HG03139 (cell line): ENCODE results near the gene ROBO4.

Experiments used
- ATAC-seq: cut with Tn5 transposase; IDR thresholded peaks from one replicate; pipeline ENCODE4 v1.9.1; 2021; ENCODE audit not compliant: unreplicated experiment

The ROBO4 gene

DNA sequence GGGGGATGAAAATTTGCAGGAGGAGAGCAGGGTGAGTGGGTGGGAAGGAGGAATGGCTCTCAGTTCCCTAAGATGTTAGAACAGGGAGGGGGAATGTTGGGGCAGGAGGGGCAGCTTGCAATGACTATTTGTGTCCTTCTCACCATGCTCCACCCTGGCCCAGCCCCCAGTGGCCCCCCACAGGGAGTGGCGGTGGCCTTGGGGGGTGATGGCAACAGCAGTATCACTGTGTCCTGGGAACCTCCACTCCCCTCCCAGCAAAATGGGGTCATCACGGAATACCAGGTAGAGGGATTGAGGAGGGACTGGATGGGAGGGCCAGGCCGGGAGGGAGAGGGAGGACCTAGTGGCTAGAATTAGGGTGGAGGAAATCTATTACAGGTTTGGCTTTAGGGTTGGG is 22.3 kb downstream of the ROBO4 start:
- no peak for ATAC-seq

DNA sequence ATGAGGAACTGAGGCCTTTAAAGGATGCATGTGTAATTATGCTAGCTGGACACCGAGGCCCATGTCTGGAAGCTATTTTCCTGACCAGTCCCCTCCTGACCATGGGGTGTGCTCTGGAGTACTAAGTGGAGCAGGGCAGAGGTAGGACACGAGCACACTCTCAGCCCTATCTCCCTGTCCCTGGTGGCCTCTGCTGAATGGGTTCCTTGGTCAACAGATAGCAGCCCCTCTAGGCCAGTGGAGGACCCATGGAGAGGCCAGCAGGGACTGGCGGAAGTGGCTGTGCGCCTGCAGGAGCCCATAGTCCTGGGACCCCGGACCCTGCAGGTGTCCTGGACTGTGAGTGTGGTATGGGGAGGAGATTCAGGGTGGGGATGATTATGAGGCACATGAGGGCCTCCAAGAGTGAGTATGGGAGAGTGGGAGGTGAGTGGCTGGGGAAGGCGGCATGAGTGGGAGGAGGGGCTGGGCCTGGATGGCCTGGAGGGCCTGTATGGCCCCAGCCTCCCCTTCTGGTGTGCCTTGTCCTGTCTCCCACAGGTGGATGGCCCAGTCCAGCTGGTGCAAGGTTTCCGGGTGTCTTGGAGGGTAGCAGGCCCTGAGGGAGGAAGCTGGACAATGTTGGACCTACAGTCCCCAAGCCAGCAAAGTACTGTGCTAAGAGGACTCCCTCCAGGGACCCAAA is 23.0 kb downstream of the ROBO4 start:
- no peak for ATAC-seq

DNA sequence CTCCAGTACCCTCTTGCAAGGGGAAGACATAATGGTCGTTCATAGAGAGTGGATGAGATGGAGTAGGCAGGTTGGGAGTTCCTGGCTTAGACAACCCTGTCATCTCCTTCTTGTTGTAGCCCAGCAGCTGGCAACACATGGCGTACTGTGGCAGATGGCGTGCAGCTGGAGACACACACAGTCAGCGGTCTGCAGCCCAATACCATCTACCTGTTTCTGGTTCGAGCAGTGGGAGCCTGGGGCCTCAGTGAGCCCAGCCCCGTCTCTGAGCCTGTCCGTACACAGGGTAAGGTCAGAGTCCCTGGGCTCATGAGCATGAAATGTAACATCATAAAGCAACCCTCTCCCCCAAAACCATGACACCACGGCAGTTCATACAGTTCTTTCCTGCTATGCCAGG is 23.7 kb downstream of the ROBO4 start:
- ATAC-seq, result no peak

DNA sequence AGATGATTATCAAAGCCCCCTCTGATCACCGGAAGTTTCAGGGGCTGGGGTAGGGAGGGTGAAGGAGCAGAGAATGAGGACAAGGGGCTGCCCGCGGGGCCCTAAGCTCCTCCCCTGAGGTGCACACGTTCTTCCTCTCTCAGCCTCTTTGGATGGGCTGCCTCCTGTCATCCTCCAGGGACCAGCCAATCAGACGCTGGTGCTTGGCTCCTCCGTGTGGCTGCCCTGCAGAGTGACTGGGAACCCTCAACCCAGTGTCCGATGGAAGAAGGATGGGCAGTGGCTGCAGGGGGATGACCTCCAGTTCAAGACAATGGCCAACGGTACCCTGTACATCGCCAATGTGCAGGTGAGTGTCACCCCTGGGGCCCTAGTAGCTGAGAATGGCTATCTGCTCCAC is 24.9 kb downstream of the ROBO4 start:
- no peak for ATAC-seq

DNA sequence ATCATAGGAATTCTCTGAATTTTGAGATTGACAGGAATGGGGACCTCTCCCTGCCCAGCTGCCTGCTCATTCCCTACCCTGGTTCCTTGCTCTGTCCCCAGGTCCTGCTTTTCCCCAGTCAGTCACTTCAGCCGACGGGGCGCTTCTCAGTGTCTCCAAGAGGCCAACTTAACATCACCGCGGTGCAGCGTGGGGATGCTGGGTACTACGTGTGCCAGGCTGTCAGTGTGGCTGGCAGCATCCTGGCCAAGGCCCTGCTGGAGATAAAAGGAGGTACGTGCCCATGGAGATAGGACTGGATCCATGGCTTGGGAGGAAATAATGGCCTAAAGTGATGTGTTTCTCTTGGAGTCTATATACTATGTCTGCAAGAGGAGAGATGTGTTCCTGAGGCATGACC is 25.4 kb downstream of the ROBO4 start:
- ATAC-seq, result no peak

DNA sequence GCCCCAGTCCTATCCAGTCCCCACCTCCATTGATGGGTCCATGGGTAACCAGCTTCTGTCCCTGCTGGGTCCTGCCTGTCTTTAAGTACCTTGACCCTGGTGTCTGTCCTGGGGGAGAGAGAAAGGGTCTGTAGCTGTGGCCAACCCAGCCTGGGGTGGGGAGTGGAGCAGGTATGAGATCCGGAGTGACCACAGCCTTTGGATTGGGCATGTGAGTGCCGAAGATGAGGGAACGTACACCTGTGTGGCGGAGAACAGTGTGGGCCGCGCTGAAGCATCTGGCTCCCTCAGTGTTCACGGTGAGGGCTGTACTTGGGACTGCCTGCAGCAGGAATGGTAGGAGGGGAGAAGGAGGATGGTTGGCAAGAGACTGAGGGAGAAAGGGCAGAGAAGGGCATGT is 27.2 kb downstream of the ROBO4 start:
- no peak for ATAC-seq

DNA sequence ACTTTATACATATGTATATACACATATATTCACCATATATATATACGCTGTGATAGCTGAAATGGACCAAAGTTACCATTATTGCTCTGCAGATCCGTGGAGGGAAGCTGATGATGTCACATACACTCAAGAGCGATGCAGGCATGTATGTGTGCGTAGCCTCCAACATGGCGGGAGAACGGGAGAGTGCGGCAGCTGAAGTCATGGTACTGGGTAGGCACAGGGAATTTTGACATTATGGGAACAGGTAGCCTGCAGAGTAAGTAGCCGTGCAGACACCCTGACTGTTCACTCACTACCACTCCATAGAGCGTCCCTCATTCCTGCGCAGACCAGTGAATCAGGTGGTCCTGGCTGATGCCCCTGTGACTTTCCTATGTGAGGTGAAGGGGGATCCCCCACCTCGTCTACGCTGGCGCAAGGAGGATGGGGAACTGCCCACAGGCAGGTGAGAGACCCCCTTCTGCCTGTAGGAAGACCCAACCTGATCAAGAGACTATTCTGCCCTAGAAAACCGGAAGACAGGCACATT is 27.7 kb downstream of the ROBO4 start:
- no peak for ATAC-seq

DNA sequence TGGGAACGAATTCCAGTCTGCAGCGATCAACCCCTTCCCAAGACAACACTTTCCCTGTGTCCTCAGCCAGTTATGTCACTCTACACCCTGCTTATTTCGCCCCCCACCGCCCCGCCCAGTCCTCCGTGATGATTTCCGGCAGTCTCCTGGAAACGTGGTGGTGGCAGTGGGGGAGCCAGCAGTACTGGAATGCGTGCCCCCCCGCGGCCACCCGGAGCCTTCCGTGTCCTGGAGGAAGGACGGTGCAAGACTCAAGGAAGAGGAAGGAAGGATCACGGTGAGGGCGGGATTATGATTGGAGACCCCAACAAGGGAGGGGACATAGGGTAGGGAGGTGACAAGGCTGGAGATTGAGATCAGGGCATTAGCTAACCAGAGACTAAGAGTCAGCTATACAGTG is 28.3 kb downstream of the ROBO4 start:
- ATAC-seq, result no peak

DNA sequence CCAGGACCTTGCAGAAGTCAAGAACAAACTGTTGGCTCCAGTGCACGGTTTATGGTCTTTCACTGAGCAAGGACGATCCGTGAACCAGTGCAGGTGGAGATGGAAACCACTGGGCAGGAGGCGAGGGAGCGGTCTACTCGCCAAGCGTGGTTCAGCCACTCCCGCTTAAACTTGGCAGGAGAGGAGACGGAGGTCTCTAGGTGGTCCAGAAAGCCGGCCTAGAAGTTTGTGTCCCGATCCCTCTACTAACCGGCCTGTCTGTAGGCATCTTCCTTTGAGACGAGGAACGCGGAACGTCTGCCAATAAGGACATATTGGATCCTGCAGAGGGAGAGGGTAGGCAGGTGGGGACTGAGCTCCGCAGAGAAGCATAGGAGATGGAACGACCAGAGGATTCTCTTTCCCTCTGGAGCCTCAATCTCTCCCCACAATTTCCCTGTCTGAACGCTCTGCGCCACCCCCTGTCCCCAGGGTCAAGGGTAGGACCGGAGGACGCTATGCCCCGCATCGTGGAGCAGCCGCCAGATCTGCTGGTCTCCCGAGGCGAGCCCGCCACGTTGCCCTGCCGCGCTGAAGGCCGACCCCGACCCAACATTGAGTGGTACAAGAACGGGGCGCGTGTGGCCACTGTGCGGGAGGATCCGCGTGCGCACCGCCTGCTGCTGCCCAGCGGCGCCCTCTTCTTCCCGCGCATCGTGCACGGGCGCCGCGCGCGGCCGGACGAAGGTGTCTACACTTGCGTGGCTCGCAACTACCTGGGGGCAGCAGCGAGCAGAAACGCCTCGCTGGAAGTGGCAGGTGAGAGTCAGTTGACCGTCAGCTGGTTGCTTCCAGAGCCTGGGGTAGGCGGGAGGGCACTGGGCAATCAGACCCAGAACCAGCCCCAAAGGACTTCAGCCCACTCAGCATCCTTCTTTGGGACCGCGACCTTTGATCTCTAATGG is 29.1 kb downstream of the ROBO4 start:
- no peak for ATAC-seq

DNA sequence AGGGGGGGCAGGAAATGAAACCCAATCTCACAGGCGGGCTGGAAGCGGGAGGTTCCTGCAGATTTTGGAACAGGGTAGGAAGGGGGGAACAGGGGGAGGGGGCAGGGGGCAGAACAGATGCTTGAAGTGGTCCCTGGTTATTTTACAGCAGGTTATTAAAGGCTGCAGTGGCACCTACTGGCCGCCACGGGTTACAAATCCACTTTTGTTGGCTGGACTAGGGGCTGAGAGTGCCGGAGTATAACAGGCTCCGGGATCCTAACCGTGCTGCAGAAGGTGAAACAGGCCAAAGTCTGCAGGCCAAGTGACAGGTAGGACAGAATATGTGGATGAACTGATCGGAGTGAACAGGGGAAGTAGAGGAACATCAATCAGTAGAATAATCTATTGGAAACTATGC is 30.0 kb downstream of the ROBO4 start:
- ATAC-seq, result peak; percentile 55

DNA sequence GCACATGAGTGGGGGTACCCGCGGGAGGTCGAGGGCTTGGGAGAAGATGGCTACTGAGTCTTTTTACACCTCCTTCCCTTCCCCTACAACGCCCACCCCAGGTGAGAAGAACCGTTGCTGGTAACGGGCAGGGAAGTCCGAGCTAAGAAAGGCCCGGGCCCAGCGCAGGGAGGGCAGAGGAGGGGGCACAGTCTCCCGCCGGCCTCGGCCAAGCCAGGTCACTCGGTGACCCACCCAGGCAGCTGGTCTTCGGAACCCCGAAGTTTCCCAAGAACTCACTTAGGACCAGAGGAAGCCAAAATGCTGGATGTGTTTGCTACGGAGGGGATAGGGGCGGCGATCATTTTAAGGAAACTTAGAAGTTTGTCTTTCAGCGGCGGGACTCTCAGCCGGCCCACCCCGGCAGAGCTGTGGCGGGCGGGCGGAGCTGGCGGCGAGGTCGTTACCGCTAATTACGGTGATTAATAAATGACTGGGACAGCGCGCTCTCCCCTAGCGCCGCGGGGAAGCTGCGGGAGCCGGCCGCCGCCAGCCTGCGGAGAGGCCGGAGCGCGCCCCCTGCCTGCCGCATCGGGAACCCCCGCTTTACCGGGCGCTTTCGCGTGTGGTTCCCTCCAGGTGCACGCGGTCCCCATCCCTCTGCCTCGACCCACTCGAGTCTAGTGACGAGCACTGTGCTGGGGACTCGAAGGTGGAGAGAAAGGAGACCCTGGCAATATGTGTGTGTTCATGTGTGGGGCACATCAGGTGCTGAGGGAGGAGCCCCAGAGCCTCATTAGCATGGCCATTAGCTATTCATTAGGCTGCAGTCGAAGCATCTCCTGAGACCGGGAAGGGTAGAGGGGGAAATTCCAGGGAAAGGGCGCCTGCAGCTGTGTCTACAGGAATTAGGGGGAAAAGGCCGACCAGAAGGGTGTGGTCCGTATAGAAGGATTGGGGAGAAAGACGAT is 31.5 kb downstream of the ROBO4 start:
- ATAC-seq, result no peak

DNA sequence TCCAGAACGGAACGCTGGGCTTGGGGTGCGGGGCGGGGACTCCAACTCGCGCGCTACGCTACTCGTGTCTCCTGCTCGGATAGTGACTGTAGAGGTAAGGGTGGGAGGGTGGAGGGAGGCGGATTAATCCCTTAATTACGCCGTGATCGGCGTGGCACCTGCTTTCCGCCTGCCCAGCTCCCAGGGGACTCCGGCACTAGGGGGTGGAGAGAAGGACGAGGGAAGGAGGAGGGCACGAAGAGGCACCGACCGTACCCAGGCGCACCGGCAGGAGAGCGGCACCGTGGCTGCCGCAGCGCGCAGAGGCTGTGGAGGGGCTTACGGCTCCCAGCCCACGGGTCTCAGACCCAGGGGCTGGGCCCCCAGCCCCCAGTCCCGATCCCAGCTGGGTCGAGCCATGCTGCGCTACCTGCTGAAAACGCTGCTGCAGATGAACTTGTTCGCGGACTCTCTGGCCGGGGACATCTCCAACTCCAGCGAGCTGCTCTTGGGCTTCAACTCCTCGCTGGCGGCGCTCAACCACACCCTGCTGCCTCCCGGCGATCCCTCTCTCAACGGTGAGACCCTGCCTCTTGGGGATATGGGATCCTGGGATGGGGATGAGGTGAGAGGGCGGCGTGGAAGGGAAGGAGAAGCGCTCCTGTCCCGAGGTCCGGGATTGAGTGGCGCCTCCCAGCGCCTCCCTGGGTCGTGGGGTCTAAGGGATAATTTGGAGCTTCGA is 32.3 kb downstream of the ROBO4 start, which contains the start of gene ROBO3:
ROBO3 (plus strand) TSS at position 252 of the 721 bp plus-strand sequence; CDS start at position 398, 146 bp downstream.
- no peak for ATAC-seq

DNA sequence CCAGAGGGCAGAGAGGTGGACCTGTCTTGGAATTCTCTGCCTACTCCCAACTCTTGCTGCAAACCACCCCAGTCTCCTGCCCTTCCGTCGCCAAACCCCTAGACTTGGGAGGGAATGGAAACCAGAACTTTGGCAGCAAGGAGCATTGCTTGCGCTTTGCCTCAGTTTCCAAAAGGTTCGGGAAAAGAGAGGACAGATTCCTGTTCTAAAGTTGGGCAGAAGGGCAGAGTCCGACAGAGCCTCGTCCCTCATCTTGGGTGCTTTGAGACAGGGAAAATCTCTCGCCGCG is 32.8 kb downstream of the ROBO4 start:
- ATAC-seq, result no peak

DNA sequence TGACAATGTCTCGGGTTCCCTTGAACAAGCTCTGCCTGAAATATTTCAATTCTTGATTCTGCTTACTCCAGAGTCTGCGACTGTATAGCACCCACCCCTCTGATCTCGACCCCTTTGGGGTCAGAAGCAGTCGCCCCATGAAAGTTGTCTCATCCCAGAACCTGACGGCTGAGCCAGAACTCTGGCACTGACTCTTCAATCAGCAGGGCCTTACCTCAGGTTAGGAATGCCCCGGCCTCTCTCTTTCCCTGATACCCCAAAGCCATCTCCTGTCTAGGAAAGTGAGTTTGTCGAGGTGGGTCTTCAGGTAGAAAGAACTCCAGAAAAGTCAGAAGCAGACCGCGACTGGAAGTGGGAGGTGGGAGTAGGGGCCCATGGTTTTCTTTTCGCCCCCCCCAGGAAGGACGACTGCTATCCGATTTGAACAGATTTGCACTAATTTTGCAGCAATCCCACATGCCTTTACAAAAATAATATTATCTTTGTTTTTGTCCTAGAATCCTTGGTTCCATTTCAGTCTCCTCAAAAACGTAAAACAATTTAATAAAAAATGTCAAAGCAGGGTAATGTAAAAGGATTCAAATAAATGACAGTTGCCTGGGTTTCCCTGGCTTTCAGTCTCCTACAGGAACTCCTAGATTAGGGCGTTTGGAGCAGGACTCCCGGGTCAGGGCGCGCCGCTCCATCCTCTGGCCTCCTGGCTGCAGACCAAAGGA is 33.3 kb downstream of the ROBO4 start:
- no peak for ATAC-seq

DNA sequence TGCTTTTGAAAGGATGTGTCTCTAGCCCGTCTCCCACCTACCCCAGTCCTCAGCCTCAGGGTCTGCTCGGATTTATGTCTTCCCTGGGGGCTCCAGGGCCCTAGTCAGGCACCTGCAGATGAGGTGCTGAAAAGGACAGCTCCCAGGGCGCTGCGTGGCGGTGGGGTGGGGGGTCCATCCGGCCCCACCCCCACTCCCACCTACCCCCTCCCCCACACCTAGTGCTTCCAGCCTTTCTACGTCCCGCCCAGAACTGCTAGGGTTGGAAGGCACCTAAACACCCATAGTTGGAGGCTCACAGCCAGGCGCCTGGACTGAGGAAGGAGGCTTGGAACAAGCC is 33.9 kb downstream of the ROBO4 start:
- ATAC-seq, result no peak

DNA sequence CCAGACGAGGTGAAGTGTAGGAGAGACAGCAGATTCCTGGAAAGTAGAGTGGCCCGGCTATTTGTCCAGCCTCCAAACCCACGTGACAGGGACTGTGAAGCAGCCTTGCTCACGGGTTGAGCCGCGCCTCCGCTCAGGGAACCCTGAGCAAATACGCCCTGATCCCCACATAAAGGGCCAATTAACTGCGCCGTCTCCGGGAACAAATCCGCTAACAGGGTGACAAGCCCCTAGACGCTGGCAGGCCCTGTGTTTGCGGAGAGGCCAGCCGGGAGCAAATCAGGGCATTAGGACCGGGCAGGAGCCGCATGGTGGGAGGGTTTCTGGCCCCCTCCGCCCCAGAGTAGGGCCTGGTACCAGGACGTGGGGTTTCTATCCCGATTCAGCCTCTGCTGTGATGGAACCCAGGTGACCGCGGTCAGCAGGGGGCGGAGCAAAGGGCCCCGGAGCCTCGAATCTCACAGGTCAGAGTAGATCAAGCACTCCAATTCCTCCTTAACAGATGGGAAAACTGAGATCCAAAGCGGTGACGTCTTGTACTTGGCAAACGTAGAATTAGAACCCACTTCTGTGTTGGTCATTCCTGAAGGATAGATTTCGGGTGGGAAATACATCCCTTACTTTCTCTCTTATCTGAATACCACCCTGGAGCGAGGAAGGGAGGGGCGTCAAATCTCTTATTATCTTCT is 34.4 kb downstream of the ROBO4 start:
- ATAC-seq, result no peak

DNA sequence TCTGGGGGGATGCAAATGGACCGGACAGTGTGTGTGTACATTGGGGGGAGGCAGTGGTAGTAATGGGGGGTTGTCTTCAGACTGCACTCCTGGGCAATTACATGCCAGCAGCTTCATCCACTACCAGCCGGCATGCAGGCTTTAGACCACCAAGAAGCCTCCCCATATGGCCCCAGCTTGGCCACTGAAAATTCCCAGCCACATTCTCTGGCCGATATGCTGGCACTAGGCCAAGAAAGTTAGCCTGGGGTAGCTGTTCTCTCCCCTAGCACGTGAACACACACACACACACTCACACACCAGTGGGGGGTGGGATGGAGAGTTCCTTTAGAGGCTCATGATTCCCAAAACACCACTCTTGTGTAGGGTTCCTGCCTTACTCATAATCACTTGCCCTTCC is 36.0 kb downstream of the ROBO4 start:
- ATAC-seq, result no peak

DNA sequence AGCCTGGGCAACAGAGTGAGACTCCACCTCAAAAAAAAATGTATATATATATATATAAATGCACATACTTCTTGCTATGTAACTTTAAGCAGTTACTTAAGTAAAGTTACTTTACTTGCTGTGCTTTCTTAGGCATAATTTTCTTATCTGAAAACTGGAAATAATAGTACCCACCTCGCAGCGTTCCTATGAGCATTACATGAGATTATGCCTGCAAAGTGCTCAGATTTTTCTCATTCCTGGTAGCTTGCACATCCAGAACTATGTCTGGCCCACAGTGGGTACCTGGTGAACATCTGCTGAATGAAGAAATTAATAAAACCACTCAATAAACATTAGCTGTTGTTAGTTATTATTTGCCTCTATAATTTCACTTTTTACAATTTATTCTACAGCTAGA is 38.5 kb downstream of the ROBO4 start:
- ATAC-seq, result no peak

DNA sequence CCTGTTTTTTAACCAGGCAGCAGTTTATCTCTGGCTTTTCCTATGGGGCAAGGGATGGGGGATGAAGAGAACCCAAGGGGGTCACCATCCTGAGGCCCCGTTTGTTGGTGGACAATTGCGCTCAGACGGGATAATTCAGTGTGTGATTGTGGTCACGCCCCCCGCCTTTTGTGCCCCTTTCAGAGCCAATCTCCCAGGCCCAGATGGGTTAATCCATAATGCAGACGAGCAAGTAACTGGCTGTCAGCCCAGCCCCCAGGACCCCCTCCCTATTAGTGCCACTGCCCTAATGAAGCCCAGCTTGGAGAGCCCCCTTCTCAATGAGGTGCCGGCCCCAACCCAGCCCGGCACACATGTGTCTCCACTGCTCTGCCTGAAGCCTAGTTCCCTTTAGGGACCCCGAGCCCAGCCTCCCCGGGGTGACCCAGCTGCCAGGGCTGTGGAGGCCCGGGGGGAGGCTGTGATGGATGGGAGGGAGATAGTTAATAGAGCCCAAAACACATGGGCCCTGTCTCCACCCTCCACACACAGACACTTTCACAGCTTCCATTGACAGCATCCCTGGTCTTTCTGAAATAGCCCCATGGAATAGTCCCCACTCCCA is 51.5 kb downstream of the ROBO4 start:
- ATAC-seq, result no peak
